ENCODE data around the gene CADM2.

GRCh38 chr3:85780806-85781205, 822.0 kb downstream of the CADM2 start:
- TF ChIP-seq CTCF (IDR thresholded peaks at IDR 0.05) = no peak
- no peak for TF ChIP-seq EZH2phosphoT487 (IDR thresholded peaks at IDR 0.05)
- TF ChIP-seq EZH2 (IDR thresholded peaks at IDR 0.05) = no peak

All from neural progenitor cell (in vitro differentiated cells).